GM12892 (cell line): ENCODE results near the gene ZDHHC6.
"Not testable (repeated sequence)": the region's sequence is repeated elsewhere in the genome, so short reads cannot be mapped to it uniquely, and the experiment has no call there.

Experiments used
- POLR2AphosphoS5 ChIP-seq: IDR thresholded peaks from 2 replicates; pipeline ENCODE4 v1.6.1; 2011; ENCODE audit warnings: low read depth, low read length, control low read depth
- TAF1 ChIP-seq: IDR thresholded peaks from 2 replicates; pipeline ENCODE4 v1.6.1; 2011; ENCODE audit warnings: low read depth, mild to moderate bottlenecking, control low read depth, low read length, borderline replicate concordance

- not testable (repeated sequence) for TF ChIP-seq POLR2AphosphoS5, TAF1
Observed at GRCh38 chr10:112388056-112388455, 58.7 kb downstream of the ZDHHC6 start.
